Progenitor cell of endocrine pancreas (in vitro differentiated cells): ENCODE measurements around the gene CDK5. TPM values are rescaled to one million over a fixed set of nuclear protein-coding genes. Genes with fewer than 3 reads are reported as not detected.
"Not testable (repeated sequence)": the region's sequence is repeated elsewhere in the genome, so short reads cannot be mapped to it uniquely, and the experiment has no call there.

Source experiments
- DNase-seq: peaks from one replicate; pipeline ENCODE4 v3.0.0; 2021; ENCODE audit warnings: low spot score; ENCODE audit not compliant: unreplicated experiment
- H3K27ac Mint-ChIP-seq: 2 replicates; pipeline ENCODE4 v1.8.0; 2021; ENCODE audit warnings: mild to moderate bottlenecking, moderate library complexity, mixed read lengths
- H3K27me3 Mint-ChIP-seq: 2 replicates; pipeline ENCODE4 v1.8.0; 2021; ENCODE audit warnings: mixed read lengths
- H3K36me3 Mint-ChIP-seq: 2 replicates; pipeline ENCODE4 v1.8.0; 2022; ENCODE audit warnings: mixed read lengths; ENCODE audit not compliant: insufficient read depth
- H3K4me1 Mint-ChIP-seq: 2 replicates; pipeline ENCODE4 v1.8.0; 2021; ENCODE audit warnings: low read depth, mixed read lengths
- H3K4me3 Mint-ChIP-seq: 2 replicates; pipeline ENCODE4 v1.8.0; 2021; ENCODE audit warnings: low read depth, mild to moderate bottlenecking, moderate library complexity, mixed read lengths
- H3K9me3 Mint-ChIP-seq: 2 replicates; pipeline ENCODE4 v1.8.0; 2021; ENCODE audit warnings: low read depth, mixed read lengths
- CTCF ChIP-seq: fragments of 200-600 bp; sonication (generic); IDR thresholded peaks from one replicate; pipeline ENCODE4 v1.5.0; 2021; ENCODE audit warnings: antibody characterized with exemption, mild to moderate bottlenecking; ENCODE audit not compliant: unreplicated experiment
- total RNA-seq: library from RNA; stranded (reverse); gene quantifications from 2 replicates; pipeline ENCODE4 v1.2.1, GENCODE V29; 2021

CDK5 gene
- total RNA-seq, 1 donor from 2014 or later = 24.9 TPM

DNA sequence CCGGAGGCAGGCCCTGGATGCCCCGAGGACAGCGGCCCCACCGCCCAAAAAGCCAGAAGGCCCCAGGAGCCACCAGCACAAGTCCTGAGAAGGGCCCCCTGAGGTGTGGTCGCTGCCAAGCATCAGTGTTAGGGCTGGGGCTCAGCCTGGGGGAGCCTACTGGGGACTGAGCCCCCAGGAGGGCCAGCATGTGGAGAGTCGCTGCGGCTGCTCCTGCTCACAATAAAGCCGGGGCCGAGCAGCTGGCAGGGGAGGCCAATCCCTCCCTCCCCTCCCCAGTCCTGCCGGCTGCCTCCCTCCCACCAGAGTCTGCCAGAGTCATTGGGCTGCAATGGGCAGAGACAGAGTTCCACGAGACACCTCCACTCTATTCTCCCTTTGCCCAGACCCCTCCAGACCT, 12.4 kb downstream of the CDK5 start:
- Mint-ChIP-seq H3K9me3 (no peaks in the 10 kb centered on the region), H3K4me3 (no peak overlapping the region), H3K36me3 (no peaks in the 10 kb centered on the region), H3K27ac (no peak overlapping the region), H3K4me1 (no peaks in the 10 kb centered on the region), H3K27me3 (peaks cover 11% of the 10 kb centered on the region)
- DNase-seq = no peak
- no peak for TF ChIP-seq CTCF

- Mint-ChIP-seq H3K9me3 (no peaks in the 10 kb centered on the region), H3K27me3 (peaks cover 4% of the 10 kb centered on the region), H3K4me3 (no peak overlapping the region), H3K4me1 (no peaks in the 10 kb centered on the region), H3K36me3 (no peaks in the 10 kb centered on the region), H3K27ac (no peak overlapping the region)
- no peak for DNase-seq
- TF ChIP-seq CTCF = no peak
Measured at GRCh38 chr7:151043959-151044358, 13.7 kb downstream of the CDK5 start.

GRCh38 chr7:151043449-151043848, 14.2 kb downstream of the CDK5 start:
- H3K36me3 Mint-ChIP-seq, H3K4me3 Mint-ChIP-seq, DNase-seq, H3K27ac Mint-ChIP-seq, H3K27me3 Mint-ChIP-seq, H3K4me1 Mint-ChIP-seq, H3K9me3 Mint-ChIP-seq: not testable (repeated sequence)

- no peak for DNase-seq
- H3K27ac Mint-ChIP-seq = no peak overlapping the region
Measured at GRCh38 chr7:151040616-151041375, 16.9 kb downstream of the CDK5 start.

GRCh38 chr7:151039850-151040548, 17.7 kb downstream of the CDK5 start:
- no peak for DNase-seq
- Mint-ChIP-seq H3K36me3 (no peaks in the 10 kb centered on the region), H3K27me3 (no peaks in the 10 kb centered on the region), H3K9me3 (no peaks in the 10 kb centered on the region), H3K4me1 (no peaks in the 10 kb centered on the region), H3K4me3 (no peak overlapping the region), H3K27ac (no peak overlapping the region)
- no peak for TF ChIP-seq CTCF

More at GRCh38 chr7:151040616-151041375, 16.9 kb downstream of the CDK5 start:
- no peaks in the 10 kb centered on the region for H3K9me3 Mint-ChIP-seq
- no peaks in the 10 kb centered on the region for H3K27me3 Mint-ChIP-seq
- no peak for TF ChIP-seq CTCF
- no peak overlapping the region for H3K4me3 Mint-ChIP-seq
- H3K36me3 Mint-ChIP-seq = no peaks in the 10 kb centered on the region
- no peaks in the 10 kb centered on the region for H3K4me1 Mint-ChIP-seq
